ENCODE data around the gene SIAE.
"Not testable (repeated sequence)": the region's sequence is repeated elsewhere in the genome, so short reads cannot be mapped to it uniquely, and the experiment has no call there.

SIAE gene

GRCh38 chr11:124622531-124623451, 50.7 kb downstream of the SIAE start, which contains the start of gene TBRG1:
TSS of gene TBRG1 (plus strand) at chr11:124622864. CDS start at chr11:124623084, 220 bp downstream.
- DNase-seq (ENCODE audit: low read depth), result peak; percentile 68

GRCh38 chr11:124618863-124619262, 54.7 kb downstream of the SIAE start:
- no peak for DNase-seq (ENCODE audit: low read depth)

GRCh38 chr11:124612567-124613246, 60.8 kb downstream of the SIAE start:
- no peak for DNase-seq (ENCODE audit: low read depth)

- DNase-seq (ENCODE audit: low read depth), result no peak
Measured at GRCh38 chr11:124612045-124612444, 61.5 kb downstream of the SIAE start.

GRCh38 chr11:124611064-124611463, 62.5 kb downstream of the SIAE start, which contains the start of gene PANX3:
TSS of gene PANX3 (plus strand) at chr11:124611428. CDS start at chr11:124611557, 129 bp downstream.
- DNase-seq (ENCODE audit: low read depth), result no peak

- DNase-seq (ENCODE audit: low read depth), result no peak
Measured at GRCh38 chr11:124610295-124610694, 63.2 kb downstream of the SIAE start.

GRCh38 chr11:124608147-124608546, 65.4 kb downstream of the SIAE start:
- DNase-seq (ENCODE audit: low read depth), result no peak

- DNase-seq (ENCODE audit: low read depth), result no peak
Measured at GRCh38 chr11:124605719-124606118, 67.8 kb downstream of the SIAE start.

GRCh38 chr11:124602723-124603122, 70.8 kb downstream of the SIAE start:
- DNase-seq (ENCODE audit: low read depth), result not testable (repeated sequence)

- no peak for DNase-seq (ENCODE audit: low read depth)
Measured at GRCh38 chr11:124602193-124602592, 71.3 kb downstream of the SIAE start.

GRCh38 chr11:124600621-124601320, 72.8 kb downstream of the SIAE start:
- no peak for DNase-seq (ENCODE audit: low read depth)

GRCh38 chr11:124597626-124598025, 75.9 kb downstream of the SIAE start:
- DNase-seq (ENCODE audit: low read depth), result no peak

GRCh38 chr11:124595302-124595701, 78.2 kb downstream of the SIAE start:
- no peak for DNase-seq (ENCODE audit: low read depth)

GRCh38 chr11:124592627-124593026, 80.9 kb downstream of the SIAE start:
- DNase-seq (ENCODE audit: low read depth), result no peak

- DNase-seq (ENCODE audit: low read depth), result no peak
Measured at GRCh38 chr11:124591430-124591829, 82.1 kb downstream of the SIAE start.

- DNase-seq (ENCODE audit: low read depth), result peak; percentile 2
Measured at GRCh38 chr11:124586238-124586860, 87.2 kb downstream of the SIAE start.

- DNase-seq (ENCODE audit: low read depth), result no peak
Measured at GRCh38 chr11:124584681-124585372, 88.7 kb downstream of the SIAE start.

GRCh38 chr11:124583781-124584180, 89.8 kb downstream of the SIAE start:
- no peak for DNase-seq (ENCODE audit: low read depth)
